ENCODE results near the gene MAD1L1. TPM values are rescaled to one million over a fixed set of nuclear protein-coding genes. Genes with fewer than 3 reads are reported as not detected.

MAD1L1 gene
- total and polyA plus RNA-seq, 2 of the 8 experiments (the other 6 are each of a cell fraction or from before 2014, with no cell fraction given): 40.4 to 44.6 TPM

DNA sequence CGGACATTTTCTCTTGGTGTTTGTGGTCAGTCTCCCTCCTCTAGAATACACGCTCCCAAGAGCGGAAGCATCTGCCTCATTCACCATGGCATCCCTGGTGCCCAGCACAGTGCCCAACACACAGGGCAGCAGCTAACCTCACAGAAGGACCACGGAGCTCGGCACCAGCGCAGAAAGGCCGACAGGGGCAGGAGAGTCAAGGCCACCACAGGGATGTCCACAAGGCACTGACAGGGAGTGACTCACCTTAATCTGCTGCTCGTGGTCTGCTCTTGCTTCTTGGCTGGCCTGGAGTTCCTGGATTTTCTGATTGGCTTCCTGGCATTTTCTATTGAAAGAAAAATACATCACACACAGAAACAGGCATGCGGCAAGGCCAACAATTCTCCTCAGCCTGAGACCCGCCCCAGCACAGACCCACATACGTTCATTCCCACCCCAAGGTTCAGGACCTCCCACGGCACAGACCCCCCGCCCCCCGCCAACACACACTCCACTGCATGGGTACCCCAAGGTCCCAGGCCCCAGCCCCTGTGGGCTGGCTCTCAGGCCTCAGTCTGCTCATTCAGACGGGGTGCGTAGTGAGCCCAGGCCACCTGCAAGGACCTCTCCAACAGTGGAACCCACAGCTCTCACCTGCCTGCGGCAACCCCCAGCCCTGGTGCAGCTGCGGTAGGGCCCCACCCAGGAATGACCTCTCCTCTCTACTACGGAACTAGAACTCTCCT, 14.9 kb downstream of the MAD1L1 start:
- H2BK12ac ChIP-seq (ENCODE audit: low read depth, low read length): no peak overlapping the region
- H3K4me3 ChIP-seq (ENCODE audit: extremely low read depth in 1 of 4, insufficient read depth in 2 of 4, low read depth in 3 of 4, low read length in 4 of 4): no peak overlapping the region
- H3K4me2 ChIP-seq (ENCODE audit: insufficient read depth in 1 of 2, low read depth in 2 of 2, low read length in 2 of 2): no peak overlapping the region
- no peak for FAIRE-seq
- ChIA-PET CTCF (ENCODE audit: partially characterized antibody) (interaction anchor here (0.9 to 1.3 kb wide), 3 partner anchors 23 to 146 kb away, joined by 3 read pairs; no protein-coding TSS in a partner anchor), POLR2A (ENCODE audit: partially characterized antibody) (interaction anchor here (1.6 kb wide), 1 partner anchor 17 kb away, joined by 3 read pairs; no protein-coding TSS in a partner anchor)
- no peak overlapping the region for H4K5ac ChIP-seq (ENCODE audit: insufficient read length, low read depth, low read length)
- H3K36me3 ChIP-seq (ENCODE audit: control insufficient read depth in 2 of 4, insufficient read depth in 4 of 4, low read length in 3 of 4): peaks cover 20 to 63% (median 47%) of the 10 kb centered on the region in 4 experiments; a peak in 7 of 8 replicates
- no peaks in the 10 kb centered on the region for H3K9me3 ChIP-seq (ENCODE audit: insufficient read depth in 2 of 2, low read depth in 1 of 2, low read length in 1 of 2)
- H3K79me2 ChIP-seq (ENCODE audit: control insufficient read depth in 1 of 2, insufficient read depth in 2 of 2, low read length in 2 of 2): peaks cover 0 to 4% of the 10 kb centered on the region in 2 experiments; a peak in 3 of 4 replicates
- H3K27ac ChIP-seq (ENCODE audit: low read depth, low read length): no peak overlapping the region
- no peaks in the 10 kb centered on the region for H3K4me1 ChIP-seq (replicated peaks in 1 of 4; ENCODE audit: control insufficient read depth in 3 of 4, insufficient read depth in 4 of 4, low read length in 3 of 4)
- H2BK120ac ChIP-seq (replicated peaks; ENCODE audit: low read depth, low read length): no peak overlapping the region
- H2BK20ac ChIP-seq (ENCODE audit: low read length): no peak overlapping the region
- H3K23me2 ChIP-seq (ENCODE audit: low read depth, low read length): no peaks in the 10 kb centered on the region
- no peak overlapping the region for H2BK5ac ChIP-seq (ENCODE audit: low read depth, low read length)
- H2AK5ac ChIP-seq (ENCODE audit: low read depth, low read length): no peak overlapping the region
- H3K4ac ChIP-seq (replicated peaks; ENCODE audit: insufficient read length, low read depth, low read length): no peak overlapping the region
- no peak overlapping the region for H3K14ac ChIP-seq (ENCODE audit: insufficient read length)
- no peak overlapping the region for H3K9ac ChIP-seq (replicated peaks in 1 of 4; ENCODE audit: extremely low read depth in 1 of 4, low read depth in 3 of 4, low read length in 3 of 4)
- no peak overlapping the region for H4K8ac ChIP-seq (ENCODE audit: extremely low read depth, insufficient read depth, low read length)
- H3K23ac ChIP-seq (ENCODE audit: insufficient read length): no peak overlapping the region
- peaks cover 6% of the 10 kb centered on the region for H3K79me1 ChIP-seq (ENCODE audit: low read depth, low read length)
- no peaks in the 10 kb centered on the region for H3K27me3 ChIP-seq (replicated peaks in 1 of 4; ENCODE audit: control insufficient read depth in 3 of 4, extremely low read depth in 1 of 4, insufficient read depth in 3 of 4, low read length in 3 of 4)
- WGBS, 2 experiments (ENCODE audit: extremely low coverage in 1 of 2, insufficient coverage in 1 of 2, insufficient read length in 1 of 2, insufficient replicate concordance in 2 of 2, low coverage in 1 of 2, low lambda C conversion rate in 2 of 2, missing lambda C conversion rate in 1 of 2): 96% methylated on average over 14 of the region's 19 CpGs; no CpG with 5 or more reads in 1 of the 2 experiments
- H3K18ac ChIP-seq (ENCODE audit: extremely low read depth, low read length): no peak overlapping the region
- no peak for DNase-seq (ENCODE audit: low read depth in 1 of 2, low spot score in 2 of 2)
- H4K91ac ChIP-seq (replicated peaks; ENCODE audit: insufficient read length, low read length): no peak overlapping the region
- no peak overlapping the region for H2AFZ ChIP-seq (ENCODE audit: low read length)
- H4K20me1 ChIP-seq (replicated peaks in 1 of 2; ENCODE audit: control insufficient read depth in 1 of 2, insufficient read depth in 2 of 2, low read length in 2 of 2): peaks cover 4 to 26% of the 10 kb centered on the region in 2 experiments
- no peak overlapping the region for H2BK15ac ChIP-seq (ENCODE audit: low read length)
- H3K56ac ChIP-seq (replicated peaks; ENCODE audit: insufficient read length, low read depth, low read length): no peak overlapping the region
- TF ChIP-seq CHD1 (IDR thresholded peaks at IDR 0.05; ENCODE audit: low read depth, low read length) (no peak), JUN (IDR thresholded peaks at IDR 0.05; ENCODE audit: low read depth, low read length) (no peak), RAD21 (IDR thresholded peaks at IDR 0.05 in 1 of 2, conservative IDR thresholded peaks at IDR 0.05 in 1 of 2; ENCODE audit: low read depth in 2 of 2, low read length in 2 of 2) (no peak), GABPA (IDR thresholded peaks at IDR 0.05; ENCODE audit: borderline replicate concordance, insufficient read depth, low read length) (no peak), POLR2A (IDR thresholded peaks at IDR 0.05; ENCODE audit: control extremely low read depth in 1 of 2, low read depth in 2 of 2, low read length in 2 of 2) (no peak), SAP30 (IDR thresholded peaks at IDR 0.05; ENCODE audit: insufficient read depth, insufficient replicate concordance, low read length) (no peak)
- TF ChIP-seq, protein P1, sequence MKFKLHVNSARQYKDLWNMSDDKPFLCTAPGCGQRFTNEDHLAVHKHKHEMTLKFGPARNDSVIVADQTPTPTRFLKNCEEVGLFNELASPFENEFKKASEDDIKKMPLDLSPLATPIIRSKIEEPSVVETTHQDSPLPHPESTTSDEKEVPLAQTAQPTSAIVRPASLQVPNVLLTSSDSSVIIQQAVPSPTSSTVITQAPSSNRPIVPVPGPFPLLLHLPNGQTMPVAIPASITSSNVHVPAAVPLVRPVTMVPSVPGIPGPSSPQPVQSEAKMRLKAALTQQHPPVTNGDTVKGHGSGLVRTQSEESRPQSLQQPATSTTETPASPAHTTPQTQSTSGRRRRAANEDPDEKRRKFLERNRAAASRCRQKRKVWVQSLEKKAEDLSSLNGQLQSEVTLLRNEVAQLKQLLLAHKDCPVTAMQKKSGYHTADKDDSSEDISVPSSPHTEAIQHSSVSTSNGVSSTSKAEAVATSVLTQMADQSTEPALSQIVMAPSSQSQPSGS (IDR thresholded peaks at IDR 0.05; ENCODE audit: low read length): no peak
- TF ChIP-seq, protein P2, sequence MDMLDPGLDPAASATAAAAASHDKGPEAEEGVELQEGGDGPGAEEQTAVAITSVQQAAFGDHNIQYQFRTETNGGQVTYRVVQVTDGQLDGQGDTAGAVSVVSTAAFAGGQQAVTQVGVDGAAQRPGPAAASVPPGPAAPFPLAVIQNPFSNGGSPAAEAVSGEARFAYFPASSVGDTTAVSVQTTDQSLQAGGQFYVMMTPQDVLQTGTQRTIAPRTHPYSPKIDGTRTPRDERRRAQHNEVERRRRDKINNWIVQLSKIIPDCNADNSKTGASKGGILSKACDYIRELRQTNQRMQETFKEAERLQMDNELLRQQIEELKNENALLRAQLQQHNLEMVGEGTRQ (IDR thresholded peaks at IDR 0.05; ENCODE audit: low read length): no peak
